Brain microvascular endothelial cell (primary cell): ENCODE results near the gene SIL1.

ENCODE experiments used
- DNase-seq: peaks from one replicate; pipeline ENCODE4 v3.0.0-alpha.2; 2020
- H3K27ac ChIP-seq: fragments of 250-450 bp; sonication (Bioruptor Pico); 2 replicates; pipeline ENCODE4 v1.5.1; 2020; ENCODE audit warnings: mild to moderate bottlenecking, moderate library complexity
- H3K27me3 ChIP-seq: fragments of 250-450 bp; sonication (Bioruptor Pico); replicated peaks from 2 replicates; pipeline ENCODE4 v1.5.1; 2020; ENCODE audit warnings: mild to moderate bottlenecking
- H3K36me3 ChIP-seq: fragments of 250-450 bp; sonication (Bioruptor Pico); replicated peaks from 2 replicates; pipeline ENCODE4 v1.5.1; 2020; ENCODE audit warnings: mild to moderate bottlenecking
- H3K4me3 ChIP-seq: 2 replicates; pipeline ENCODE4 v1.5.1; 2011; ENCODE audit warnings: low read depth, mild to moderate bottlenecking, control low read depth, low read length, moderate library complexity
- in situ Hi-C: cut with HindIII; loops from 2 replicates; pipeline ENCODE4 v1.10.0; 2017; ENCODE audit warnings: low sequenced_read_pairs, low pct_ligation_motif_present
- TF ChIP-seq, protein P1 (sequence below): IDR thresholded peaks from 2 replicates; pipeline ENCODE4 v1.5.1; 2011; ENCODE audit warnings: low read depth, mild to moderate bottlenecking, moderate library complexity, low read length, control low read depth, inconsistent platforms; ENCODE audit errors: missing control alignments

SIL1 gene

GRCh38 chr5:139063664-139064054 lies 134.5 kb downstream of the SIL1 start:
- in situ Hi-C loops: no loop called here
- TF ChIP-seq, protein P1, sequence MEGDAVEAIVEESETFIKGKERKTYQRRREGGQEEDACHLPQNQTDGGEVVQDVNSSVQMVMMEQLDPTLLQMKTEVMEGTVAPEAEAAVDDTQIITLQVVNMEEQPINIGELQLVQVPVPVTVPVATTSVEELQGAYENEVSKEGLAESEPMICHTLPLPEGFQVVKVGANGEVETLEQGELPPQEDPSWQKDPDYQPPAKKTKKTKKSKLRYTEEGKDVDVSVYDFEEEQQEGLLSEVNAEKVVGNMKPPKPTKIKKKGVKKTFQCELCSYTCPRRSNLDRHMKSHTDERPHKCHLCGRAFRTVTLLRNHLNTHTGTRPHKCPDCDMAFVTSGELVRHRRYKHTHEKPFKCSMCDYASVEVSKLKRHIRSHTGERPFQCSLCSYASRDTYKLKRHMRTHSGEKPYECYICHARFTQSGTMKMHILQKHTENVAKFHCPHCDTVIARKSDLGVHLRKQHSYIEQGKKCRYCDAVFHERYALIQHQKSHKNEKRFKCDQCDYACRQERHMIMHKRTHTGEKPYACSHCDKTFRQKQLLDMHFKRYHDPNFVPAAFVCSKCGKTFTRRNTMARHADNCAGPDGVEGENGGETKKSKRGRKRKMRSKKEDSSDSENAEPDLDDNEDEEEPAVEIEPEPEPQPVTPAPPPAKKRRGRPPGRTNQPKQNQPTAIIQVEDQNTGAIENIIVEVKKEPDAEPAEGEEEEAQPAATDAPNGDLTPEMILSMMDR: no peak
- no peak for DNase-seq
- Histone ChIP-seq H3K27me3 (no peaks in the 10 kb centered on the region), H3K4me3 (no peak overlapping the region), H3K36me3 (no peaks in the 10 kb centered on the region), H3K27ac (no peak overlapping the region)

- H3K27ac ChIP-seq: no peak overlapping the region
- DNase-seq: no peak
- in situ Hi-C loops: no loop called here
- no peak overlapping the region for H3K4me3 ChIP-seq
- no peaks in the 10 kb centered on the region for H3K27me3 ChIP-seq
- no peaks in the 10 kb centered on the region for H3K36me3 ChIP-seq
- TF ChIP-seq, protein P1: no peak
Measured at GRCh38 chr5:139062910-139063663, 135.1 kb downstream of the SIL1 start.

DNA sequence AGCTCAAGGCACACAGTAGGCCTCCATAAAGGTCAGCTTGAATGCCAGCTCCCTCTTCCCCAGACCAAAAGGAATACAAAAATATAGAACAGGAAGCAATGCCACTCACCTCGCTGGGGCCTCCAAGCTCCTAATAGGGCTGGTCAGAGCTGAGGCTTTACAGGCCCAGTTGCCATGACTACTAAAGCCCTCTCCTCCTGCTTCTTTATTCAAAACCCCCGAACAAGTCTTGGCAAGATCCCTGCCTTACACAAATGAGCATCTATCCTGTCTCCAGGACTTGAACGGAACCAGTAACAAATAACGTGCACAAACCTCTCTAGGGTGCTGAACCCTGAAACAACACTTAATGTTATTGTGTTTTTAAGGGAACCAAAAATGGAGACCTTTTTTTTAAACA lies 136.3 kb downstream of the SIL1 start:
- Histone ChIP-seq H3K36me3 (no peaks in the 10 kb centered on the region), H3K27ac (peak overlapping the region; percentile 17), H3K27me3 (no peaks in the 10 kb centered on the region), H3K4me3 (no peak overlapping the region)
- DNase-seq: peak; percentile 27
- TF ChIP-seq, protein P1: no peak
- in situ Hi-C loops: no loop called here

DNA sequence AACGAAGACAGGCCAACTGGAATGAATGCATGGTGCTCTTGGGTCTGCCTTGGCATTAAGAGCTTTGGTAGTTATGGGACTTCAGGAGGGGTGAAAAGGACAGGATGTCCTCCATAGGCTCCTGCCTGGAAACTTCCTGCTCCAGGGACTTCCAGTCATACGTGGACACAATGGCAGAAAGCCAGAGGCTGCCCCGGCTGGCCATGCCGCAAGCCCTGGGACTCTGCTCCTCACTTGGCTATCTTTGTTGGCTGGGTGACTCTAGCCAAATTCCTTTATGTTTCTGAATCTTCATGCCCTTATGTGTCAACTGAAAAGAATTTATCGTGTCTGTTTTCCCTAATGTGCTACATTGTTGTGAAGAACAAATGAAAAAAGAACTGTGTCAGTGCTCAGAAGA lies 136.9 kb downstream of the SIL1 start:
- no peaks in the 10 kb centered on the region for H3K27me3 ChIP-seq
- no peaks in the 10 kb centered on the region for H3K36me3 ChIP-seq
- TF ChIP-seq, protein P1: no peak
- no peak overlapping the region for H3K4me3 ChIP-seq
- peak; percentile 75 for DNase-seq
- H3K27ac ChIP-seq: peak overlapping the region; percentile 54
- in situ Hi-C loops: no loop called here

GRCh38 chr5:139058121-139058520 lies 140.0 kb downstream of the SIL1 start:
- H3K27ac ChIP-seq: no peak overlapping the region
- in situ Hi-C loops: no loop called here
- no peak overlapping the region for H3K4me3 ChIP-seq
- TF ChIP-seq, protein P1: no peak
- no peak for DNase-seq
- H3K27me3 ChIP-seq: no peaks in the 10 kb centered on the region
- H3K36me3 ChIP-seq: no peaks in the 10 kb centered on the region
